Renal cortical epithelial cell (primary cell): ENCODE data around the gene ZYG11B. TPM values are rescaled to one million over a fixed set of nuclear protein-coding genes. Genes with fewer than 3 reads are reported as not detected.
A peak's percentile ranks its signal among the peaks of the same experiment; 100 is the strongest.
"Not testable (repeated sequence)": the region's sequence is repeated elsewhere in the genome, so short reads cannot be mapped to it uniquely, and the experiment has no call there.

ENCODE experiments used
- DNase-seq: peaks from one replicate; pipeline ENCODE4 v3.0.0-alpha.2; 2011; ENCODE audit warnings: low read depth
- total RNA-seq: library from RNA; depleted of rRNA; stranded (reverse); fragments of >200 nt; gene quantifications from 2 replicates; pipeline ENCODE4 v1.2.3, GENCODE V29; 2014

ZYG11B gene
- total RNA-seq, 1 donor from 2014 or later: 43.8 TPM

GRCh38 chr1:52756020-52756419 lies 29.8 kb downstream of the ZYG11B start:
- no peak for DNase-seq

GRCh38 chr1:52759908-52760307 lies 33.7 kb downstream of the ZYG11B start:
- DNase-seq: no peak

DNA sequence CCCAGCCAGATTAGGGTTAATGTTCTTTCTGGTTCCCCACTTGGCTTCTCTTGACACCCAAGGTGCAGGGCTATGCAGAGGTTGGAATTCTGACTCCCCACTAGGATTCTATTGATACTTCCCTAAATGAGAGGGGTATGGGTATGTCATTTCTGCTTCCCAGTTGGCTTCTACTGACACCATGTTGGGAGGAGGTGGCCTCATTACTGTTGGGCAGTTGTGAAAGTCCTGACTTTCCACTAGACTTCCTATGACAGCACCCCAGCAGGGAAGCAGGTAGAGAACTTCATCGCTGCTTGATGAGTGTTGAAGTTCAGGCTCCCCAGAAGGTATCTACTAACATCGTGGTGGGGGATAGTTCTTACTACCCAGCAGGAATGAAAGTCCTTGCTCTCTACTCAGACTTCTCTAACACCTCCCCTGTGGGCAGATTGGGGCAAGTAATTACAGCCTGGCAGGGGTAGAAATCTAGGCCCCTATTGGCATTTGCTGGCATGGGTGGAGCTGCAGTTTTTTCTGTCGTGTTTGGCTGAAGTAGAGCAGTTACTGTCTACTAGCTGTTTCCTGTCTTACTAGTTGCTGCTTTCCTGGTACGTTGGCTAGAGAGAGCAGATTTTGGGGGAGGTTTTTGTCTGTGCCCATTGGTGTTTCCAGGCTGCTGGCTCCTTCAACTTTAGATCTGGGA lies 41.5 kb downstream of the ZYG11B start:
- DNase-seq: no peak

- DNase-seq: no peak
Measured at GRCh38 chr1:52769346-52770033, 43.2 kb downstream of the ZYG11B start.

DNA sequence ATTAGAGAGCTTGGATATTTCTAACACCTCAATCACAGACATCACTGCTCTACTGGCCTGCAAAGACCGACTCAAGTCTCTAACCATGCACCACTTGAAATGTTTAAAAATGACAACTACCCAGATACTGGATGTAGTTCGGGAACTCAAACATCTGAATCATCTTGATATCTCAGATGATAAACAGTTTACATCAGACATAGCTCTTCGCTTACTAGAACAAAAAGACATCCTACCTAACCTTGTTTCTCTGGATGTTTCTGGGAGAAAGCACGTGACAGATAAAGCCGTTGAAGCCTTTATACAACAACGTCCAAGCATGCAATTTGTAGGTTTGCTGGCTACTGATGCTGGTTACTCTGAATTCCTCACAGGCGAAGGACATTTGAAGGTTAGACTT lies 45.1 kb downstream of the ZYG11B start:
- no peak for DNase-seq

DNA sequence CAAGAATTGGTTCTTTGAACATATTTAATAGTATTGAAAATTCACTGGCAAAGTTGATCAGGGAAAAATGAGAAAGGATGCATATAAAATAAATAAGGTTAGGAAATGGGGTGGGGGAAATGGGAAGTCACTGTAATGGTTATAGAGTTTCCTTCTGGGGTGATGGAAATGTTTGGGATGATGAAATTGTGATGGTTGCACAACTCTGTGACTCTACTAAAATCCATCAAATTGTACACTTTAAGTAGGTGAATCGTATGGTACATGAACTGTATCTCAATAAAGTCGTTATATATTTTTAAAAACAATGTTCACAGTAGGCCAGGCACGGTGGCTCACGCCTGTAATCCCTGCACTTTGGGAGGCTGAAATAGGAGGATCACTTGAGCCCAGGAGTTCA lies 59.9 kb downstream of the ZYG11B start:
- DNase-seq: no peak

GRCh38 chr1:52790429-52790828 lies 64.2 kb downstream of the ZYG11B start:
- not testable (repeated sequence) for DNase-seq

- DNase-seq: peak; percentile 47
Measured at GRCh38 chr1:52792036-52792435, 65.8 kb downstream of the ZYG11B start.

GRCh38 chr1:52793717-52794116 lies 67.5 kb downstream of the ZYG11B start:
- DNase-seq: not testable (repeated sequence)

DNA sequence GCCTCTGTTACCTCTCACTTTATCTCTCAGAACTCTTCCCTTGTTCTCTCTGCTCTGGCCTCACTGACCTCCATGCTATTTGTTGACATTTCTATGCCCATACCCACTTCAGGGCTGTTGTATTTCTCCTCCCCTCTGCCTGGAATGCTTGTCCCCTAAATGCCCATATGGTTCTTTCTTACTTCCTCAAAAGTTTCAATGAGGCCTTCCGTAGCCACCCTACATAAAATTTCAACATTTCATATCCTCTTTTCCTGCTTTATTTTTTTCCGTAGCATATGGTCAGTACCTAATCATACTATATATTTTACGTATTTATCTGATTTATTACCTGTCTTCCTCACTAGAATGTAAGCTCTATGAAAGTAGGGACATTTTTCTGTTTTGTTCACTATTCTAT lies 69.2 kb downstream of the ZYG11B start:
- DNase-seq: no peak

GRCh38 chr1:52798331-52798730 lies 72.1 kb downstream of the ZYG11B start:
- DNase-seq: no peak

DNA sequence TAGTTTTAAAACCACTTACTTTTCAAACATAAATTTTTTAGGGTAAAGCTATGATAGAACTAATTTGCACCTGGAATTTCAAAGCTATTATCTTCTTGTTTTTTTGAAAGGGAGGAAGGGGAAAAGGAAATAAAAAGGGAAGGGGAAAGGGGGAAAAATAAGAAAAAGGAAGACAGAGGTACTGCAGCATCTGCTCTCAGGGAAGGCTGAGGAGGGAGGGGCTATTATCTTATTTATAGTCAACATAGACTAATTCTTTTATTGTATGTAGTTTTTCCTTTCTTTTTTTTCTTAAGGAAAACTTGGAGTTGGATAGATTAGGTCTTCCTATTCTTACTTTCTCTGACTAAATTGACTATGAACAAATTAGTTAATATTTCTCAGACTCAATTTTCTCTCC lies 74.8 kb downstream of the ZYG11B start:
- no peak for DNase-seq

GRCh38 chr1:52804083-52804482 lies 77.8 kb downstream of the ZYG11B start:
- peak; percentile 63 for DNase-seq

GRCh38 chr1:52814465-52814864 lies 88.2 kb downstream of the ZYG11B start:
- DNase-seq: peak; percentile 67

- DNase-seq: not testable (repeated sequence)
Measured at GRCh38 chr1:52820830-52821229, 94.6 kb downstream of the ZYG11B start.

- no peak for DNase-seq
Measured at GRCh38 chr1:52825868-52826267, 99.6 kb downstream of the ZYG11B start.

DNA sequence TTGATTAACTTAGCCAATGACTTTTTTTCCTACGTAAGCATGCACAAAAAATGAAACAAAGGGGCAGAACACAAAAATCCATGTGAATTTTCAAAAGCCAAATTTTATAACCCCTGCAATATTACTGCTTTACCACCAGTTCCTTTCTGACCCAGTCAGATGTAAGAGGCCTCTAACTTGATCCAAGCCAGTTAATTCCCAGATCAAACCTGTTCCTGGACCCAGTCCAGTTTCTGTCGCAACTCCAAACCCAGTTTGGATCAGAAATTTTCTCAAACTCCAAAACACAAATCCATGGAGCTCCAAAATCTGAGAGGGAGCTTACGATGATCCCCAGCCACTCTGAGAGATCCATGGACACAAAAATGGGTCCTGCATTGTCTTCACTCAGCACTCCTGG lies 108.5 kb downstream of the ZYG11B start:
- DNase-seq: no peak

DNA sequence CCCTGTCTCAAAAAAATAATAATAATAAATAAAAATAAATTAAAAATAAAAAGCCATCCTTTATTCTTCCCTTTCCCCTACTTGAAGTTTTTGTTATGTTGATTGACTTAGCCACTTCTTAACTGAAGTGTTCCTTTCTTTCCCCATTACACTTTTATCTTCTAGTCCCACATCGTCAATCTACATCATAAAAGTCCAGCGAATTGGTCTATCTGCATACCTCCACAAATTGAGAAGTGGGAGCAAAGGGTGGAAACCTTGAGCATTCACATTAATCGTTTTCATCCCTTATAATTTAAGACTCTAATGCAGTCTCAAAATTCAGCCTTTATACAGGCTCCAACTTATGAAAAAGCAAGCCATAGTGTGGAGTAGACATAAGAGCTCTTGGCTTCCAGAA lies 109.8 kb downstream of the ZYG11B start:
- no peak for DNase-seq

DNA sequence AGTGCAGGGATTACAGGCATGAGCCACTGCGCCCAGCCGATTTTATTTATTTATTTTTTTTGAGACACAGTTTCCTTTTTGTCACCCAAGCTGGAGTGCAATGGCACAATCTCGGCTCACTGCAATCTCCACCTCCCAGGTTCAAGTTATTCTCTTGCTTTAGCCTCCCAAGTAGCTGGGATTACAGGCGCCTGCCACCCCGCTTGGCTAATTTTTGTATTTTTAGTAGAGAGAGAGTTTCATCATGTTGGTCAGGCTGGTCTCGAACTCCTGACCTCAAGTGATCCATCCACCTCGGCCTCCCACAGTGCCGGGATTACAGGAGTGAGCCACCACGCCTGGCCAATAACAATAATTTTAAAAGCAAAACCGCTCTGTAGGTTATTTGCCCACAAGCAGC lies 112.9 kb downstream of the ZYG11B start:
- DNase-seq: not testable (repeated sequence)

- peak; percentile 51 for DNase-seq
Measured at GRCh38 chr1:52842643-52843310, 116.5 kb downstream of the ZYG11B start, which contains the start of gene ZYG11A. Gene ZYG11A, plus strand, starts transcription at chr1:52842760. Its CDS starts 124 bp downstream, at chr1:52842884.

GRCh38 chr1:52845119-52845518 lies 118.9 kb downstream of the ZYG11B start:
- not testable (repeated sequence) for DNase-seq

DNA sequence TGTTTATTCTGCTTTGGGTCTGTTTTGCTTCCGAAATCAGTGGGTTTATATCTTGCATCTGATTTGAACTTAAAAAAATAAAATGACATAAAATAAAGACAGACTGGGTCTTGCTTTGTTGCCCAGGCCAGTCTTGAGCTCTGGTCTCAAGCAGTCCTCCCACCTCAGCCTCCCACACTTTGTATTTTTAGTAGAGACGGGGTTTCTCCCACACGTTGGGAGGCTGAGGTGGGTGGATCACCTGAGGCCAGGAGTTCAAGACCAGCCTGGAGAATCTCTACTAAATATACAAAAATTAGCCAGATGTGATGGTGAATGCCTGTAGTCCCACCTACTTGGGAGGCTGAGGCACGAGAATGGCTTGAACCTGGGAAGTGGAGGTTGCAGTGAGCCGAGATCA lies 122.2 kb downstream of the ZYG11B start:
- no peak for DNase-seq

DNA sequence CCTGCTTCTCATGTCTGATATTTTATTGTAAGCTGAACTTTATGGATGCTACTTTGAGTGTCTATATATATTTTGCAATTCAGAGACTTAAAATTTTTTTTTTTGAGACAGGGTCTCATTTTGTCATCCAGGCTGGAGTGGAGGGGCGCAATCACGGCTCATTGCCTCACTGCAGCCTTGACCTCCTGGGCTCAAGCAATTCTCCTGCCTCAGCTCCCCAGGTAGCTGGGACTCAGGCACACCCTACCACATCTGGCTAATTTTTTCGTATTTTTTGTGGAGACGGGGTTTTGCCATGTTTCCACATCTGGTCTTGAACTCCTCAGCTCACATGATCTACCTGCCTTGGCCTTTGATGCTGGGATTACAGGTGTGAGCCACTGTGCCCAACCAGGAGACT lies 124.7 kb downstream of the ZYG11B start:
- DNase-seq: no peak
